Motor neuron (in vitro differentiated cells): ENCODE results near the gene GGT6. TPM values are rescaled to one million over a fixed set of nuclear protein-coding genes. Genes with fewer than 3 reads are reported as not detected.

Experiments used
- ATAC-seq, 8 experiments: fragments of 200-7000 bp; cut with Tn5 transposase; replicated peaks in 6 of 8; 2 replicates each; pipeline ENCODE4 v1.8.0; 2021; ENCODE audit warnings: mild to moderate bottlenecking in 8 of 8, moderate library complexity in 8 of 8
- H3K27ac ChIP-seq, 2 donors: fragments of 250-450 bp; sonication (Bioruptor Pico); 2 replicates each; pipeline ENCODE4 v1.9.0; 2021; ENCODE audit warnings: antibody characterized with exemption in 2 of 2, mild to moderate bottlenecking in 2 of 2, moderate library complexity in 1 of 2
- H3K4me1 ChIP-seq, 2 donors: fragments of 250-450 bp; sonication (Bioruptor Pico); replicated peaks in 1 of 2; 2 replicates each; pipeline ENCODE4 v1.6.1; 2021; ENCODE audit warnings: antibody characterized with exemption in 2 of 2, mild to moderate bottlenecking in 2 of 2, moderate library complexity in 1 of 2
- H3K4me3 ChIP-seq, 5 donors: fragments of 250-450 bp; sonication (Bioruptor Pico); 2 replicates each; pipeline ENCODE4 v1.9.0; 2021; ENCODE audit warnings: antibody characterized with exemption in 5 of 5, mild to moderate bottlenecking in 5 of 5, moderate library complexity in 4 of 5
- WGBS, 10 experiments: fragments of 450-650 bp; shearing (Covaris generic); methylation state at CpG; one replicate each; pipeline ENCODE4 v1.0.0; 2022; 5-methylcytosine and 5-hydroxymethylcytosine counted together
- in situ Hi-C, 9 experiments: fragments of 400-800 bp; cut with MboI; loops; one replicate each; pipeline ENCODE4 v1.15.0; 2021; ENCODE audit warnings: low sequenced_read_pairs in 9 of 9, low pct_unique_long_range_greater_than_20kb in 2 of 9; ENCODE audit not compliant: unreplicated experiment in 9 of 9
- total RNA-seq, 8 experiments: library from RNA; unstranded; fragments of 300-600 nt; gene quantifications; 2 replicates each; pipeline versions ENCODE4 v1.2.3 to v1.2.4, GENCODE V29; 2022

GGT6 gene
- total RNA-seq, 8 experiments from 2014 or later = 0.13 to 1.00 (median 0.20) TPM; not detected in 1

DNA sequence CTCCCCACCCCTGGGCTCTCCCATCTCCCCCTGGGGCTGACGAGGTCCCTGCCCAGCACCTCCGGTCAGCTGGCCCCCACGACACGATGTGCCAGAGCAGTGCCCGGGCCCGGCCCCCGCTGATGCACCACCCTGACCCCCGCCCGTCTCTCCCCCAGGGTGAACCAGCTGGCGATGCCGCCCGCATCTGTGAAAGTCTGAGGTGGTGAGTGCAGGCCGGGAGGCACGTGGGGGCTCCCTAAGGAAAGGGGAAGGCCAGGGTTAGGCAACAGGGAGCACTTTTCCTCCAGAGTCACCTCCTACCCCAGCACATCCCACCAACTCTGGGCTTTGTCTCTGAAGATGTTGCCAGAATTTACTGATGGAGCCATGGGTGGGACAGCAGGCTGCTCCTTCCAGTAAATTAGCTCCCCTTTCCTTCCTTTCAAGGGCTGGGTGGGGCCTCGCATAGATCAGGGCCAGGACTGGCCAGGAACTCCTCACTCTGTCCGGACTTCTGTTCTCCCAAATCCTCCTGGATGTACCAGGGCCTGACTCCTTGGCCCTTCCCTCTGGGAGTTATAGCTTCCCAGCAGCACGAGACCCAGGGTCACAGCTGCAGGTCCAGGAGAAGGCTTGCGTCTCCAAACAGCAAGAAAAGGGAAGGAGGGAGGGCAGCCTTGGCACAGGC is 23.5 kb downstream of the GGT6 start:
- Histone ChIP-seq H3K4me1 (peaks cover 11 to 26% of the 10 kb centered on the region in 2 donors), H3K4me3 (no peak overlapping the region), H3K27ac (no peak overlapping the region)
- WGBS, 10 experiments = 20 to 60% methylated on average over 1 of the region's 18 CpGs; no CpG with 5 or more reads in 8 of the 10 experiments
- peak in 7 of 8 experiments; percentile 1 to 63 (median 4) for ATAC-seq
- in situ Hi-C loops = no loop called here

- in situ Hi-C loops = no loop called here
- 55% methylated on average over 6 of the region's 19 CpGs; no CpG with 5 or more reads in 9 of the 10 experiments for WGBS, 10 experiments
- H3K4me1 ChIP-seq = peaks cover 11 to 26% of the 10 kb centered on the region in 2 donors
- peak in 7 of 8 experiments; percentile 15 to 35 (median 26) for ATAC-seq
- H3K4me3 ChIP-seq = no peak overlapping the region
- no peak overlapping the region for H3K27ac ChIP-seq
These were observed 24.1 kb downstream of the GGT6 start for GRCh38 chr17:4536259-4536741.

GRCh38 chr17:4535667-4536258 is 24.6 kb downstream of the GGT6 start:
- ATAC-seq = peak in 4 of 8 experiments; percentile 0 to 10 (median 7)

GRCh38 chr17:4534928-4535666 is 25.3 kb downstream of the GGT6 start:
- in situ Hi-C loops = no loop called here
- ATAC-seq = no peak
- H3K4me1 ChIP-seq = peaks cover 11 to 26% of the 10 kb centered on the region in 2 donors
- WGBS, 10 experiments = 85 to 96% methylated on average over 4 to 9 of the region's 27 CpGs; no CpG with 5 or more reads in 8 of the 10 experiments
- no peak overlapping the region for H3K27ac ChIP-seq
- no peak overlapping the region for H3K4me3 ChIP-seq

More at GRCh38 chr17:4535667-4536258, 24.6 kb downstream of the GGT6 start:
- WGBS, 10 experiments = no CpG with 5 or more reads among the region's 19 CpGs
- H3K27ac ChIP-seq = no peak overlapping the region
- no peak overlapping the region for H3K4me3 ChIP-seq
- H3K4me1 ChIP-seq = peaks cover 11 to 26% of the 10 kb centered on the region in 2 donors
- in situ Hi-C loops = no loop called here

GRCh38 chr17:4534515-4534914 is 25.9 kb downstream of the GGT6 start:
- peak in 6 of 8 experiments; percentile 1 to 9 (median 2) for ATAC-seq
- H3K4me3 ChIP-seq = no peak overlapping the region
- H3K4me1 ChIP-seq = peaks cover 11 to 26% of the 10 kb centered on the region in 2 donors
- 20 to 100% (median 80%) methylated on average over 1 to 7 of the region's 17 CpGs; no CpG with 5 or more reads in 6 of the 10 experiments for WGBS, 10 experiments
- H3K27ac ChIP-seq = peak overlapping the region in 1 of 2 donors; percentile 18
- in situ Hi-C loops = no loop called here

- Histone ChIP-seq H3K4me3 (no peak overlapping the region), H3K27ac (peak overlapping the region in 1 of 2 donors; percentile 18), H3K4me1 (peaks cover 11 to 26% of the 10 kb centered on the region in 2 donors)
- WGBS, 10 experiments = 20 to 42% methylated on average over 1 to 2 of the region's 23 CpGs; no CpG with 5 or more reads in 8 of the 10 experiments
- in situ Hi-C loops = no loop called here
- peak; percentile 0 to 79 (median 57) for ATAC-seq
These were observed 26.6 kb downstream of the GGT6 start for GRCh38 chr17:4533523-4534504.

- WGBS, 10 experiments = 33 to 100% methylated on average over 1 to 3 of the region's 33 CpGs; no CpG with 5 or more reads in 8 of the 10 experiments
- no peak for ATAC-seq
- peaks cover 11 to 26% of the 10 kb centered on the region in 2 donors for H3K4me1 ChIP-seq
- no peak overlapping the region for H3K27ac ChIP-seq
- no peak overlapping the region for H3K4me3 ChIP-seq
- in situ Hi-C loops = no loop called here
These were observed 27.4 kb downstream of the GGT6 start for GRCh38 chr17:4532860-4533522.

DNA sequence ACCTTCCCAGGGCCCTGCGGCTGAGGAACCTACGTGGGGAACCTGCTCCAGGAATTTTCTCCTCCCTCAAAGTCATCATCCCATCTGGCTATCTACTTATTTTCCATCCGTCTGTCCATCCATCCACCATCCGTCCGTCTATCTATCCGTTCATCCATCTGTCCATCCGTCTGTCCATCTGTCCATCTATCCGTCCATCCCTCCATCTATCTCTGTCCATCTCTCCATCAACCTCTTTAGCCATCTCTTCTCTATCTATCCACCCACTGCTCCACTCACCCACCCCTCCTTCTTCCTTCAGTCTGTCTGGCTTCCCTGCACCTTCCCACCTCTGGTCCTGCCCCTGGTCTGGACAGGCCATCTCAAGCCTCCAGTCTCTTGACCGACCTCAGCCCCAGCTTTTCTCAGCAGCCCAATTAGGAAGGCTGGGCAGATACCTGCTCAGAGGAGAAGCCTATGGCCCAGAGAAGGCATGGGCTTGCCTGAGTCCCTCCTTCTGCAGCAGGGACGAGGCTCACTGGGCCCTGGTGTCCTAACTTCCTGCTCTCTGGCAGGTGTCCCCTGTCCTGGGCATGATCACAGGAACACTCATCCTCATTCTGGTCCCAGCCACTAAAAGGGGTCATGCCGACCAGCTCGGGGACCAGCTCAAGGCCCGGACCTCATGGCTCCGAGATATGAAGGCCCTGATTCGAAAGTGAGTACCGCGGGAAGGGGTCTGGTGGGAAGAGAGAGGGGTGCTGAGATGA is 28.2 kb downstream of the GGT6 start:
- 64 to 100% (median 87%) methylated on average over 1 to 9 of the region's 17 CpGs for WGBS, 10 experiments
- Histone ChIP-seq H3K4me3 (no peak overlapping the region), H3K4me1 (peaks cover 11 to 26% of the 10 kb centered on the region in 2 donors), H3K27ac (no peak overlapping the region)
- no peak for ATAC-seq
- in situ Hi-C loops = no loop called here

DNA sequence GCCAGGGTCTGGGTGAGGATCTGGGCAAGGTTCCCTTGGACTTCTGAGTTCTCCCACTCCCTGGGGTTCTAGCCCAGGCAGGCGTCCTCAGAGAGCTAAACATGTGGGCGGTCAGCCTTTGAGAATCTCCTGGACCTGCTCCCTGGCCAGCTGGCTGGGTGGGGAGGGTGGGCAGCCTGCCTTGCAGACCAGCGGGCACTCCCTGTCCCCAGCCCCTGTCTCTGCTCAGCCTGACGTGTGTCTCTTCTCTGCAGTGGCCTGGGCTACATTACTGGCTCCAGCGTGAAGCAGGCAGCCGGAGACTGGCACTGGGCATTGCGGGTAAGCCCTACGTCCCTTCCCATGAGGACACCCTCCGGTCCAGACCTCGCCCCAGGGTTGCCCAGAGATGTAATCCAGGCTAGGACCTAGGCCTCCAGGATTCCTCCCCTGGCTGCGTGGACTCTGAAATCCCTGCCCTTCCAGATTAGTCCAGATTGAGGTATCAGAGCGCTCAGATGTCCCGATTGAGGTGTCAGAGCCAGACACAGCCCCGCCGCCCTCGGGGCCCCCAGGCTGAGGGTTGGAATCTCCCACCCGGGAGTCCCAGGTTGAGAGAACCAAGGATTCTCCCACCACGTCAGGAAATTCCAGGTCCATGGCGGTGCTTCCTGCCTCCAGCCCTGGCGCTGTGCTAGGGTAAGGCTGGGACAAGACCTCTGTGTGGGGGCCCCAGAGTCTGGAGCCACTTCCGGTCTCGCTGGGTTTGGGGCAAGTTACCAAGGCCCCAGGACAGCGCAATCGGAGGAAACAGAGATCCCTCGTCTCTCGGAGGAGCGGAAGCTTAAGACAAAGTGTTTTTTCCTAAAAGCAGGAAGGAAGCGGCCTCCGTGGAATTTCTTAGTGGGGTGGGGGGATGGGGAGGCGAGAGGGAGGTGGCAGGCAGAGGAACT is 29.3 kb downstream of the GGT6 start:
- 40 to 87% (median 68%) methylated on average over 1 to 11 of the region's 30 CpGs; no CpG with 5 or more reads in 5 of the 10 experiments for WGBS, 10 experiments
- in situ Hi-C loops = no loop called here
- Histone ChIP-seq H3K27ac (no peak overlapping the region), H3K4me1 (peaks cover 11 to 19% of the 10 kb centered on the region in 2 donors), H3K4me3 (no peak overlapping the region)
- no peak for ATAC-seq

- H3K4me3 ChIP-seq = no peak overlapping the region
- no peak for ATAC-seq
- H3K4me1 ChIP-seq = peaks cover 8 to 10% of the 10 kb centered on the region in 2 donors
- in situ Hi-C loops = no loop called here
- H3K27ac ChIP-seq = no peak overlapping the region
- WGBS, 10 experiments = 7 to 100% (median 81%) methylated on average over 1 to 6 of the region's 13 CpGs; no CpG with 5 or more reads in 1 of the 10 experiments
These were observed 30.7 kb downstream of the GGT6 start for GRCh38 chr17:4529533-4530152.
